Measurements from ENCODE around the gene GPNMB.

Gene GPNMB

GRCh38 chr7:23232966-23233365 lies 13.6 kb upstream of the GPNMB start:
- DNase-seq, result no peak

GRCh38 chr7:23234569-23235296 lies 11.8 kb upstream of the GPNMB start:
- DNase-seq, result no peak

GRCh38 chr7:23235813-23236221 lies 10.8 kb upstream of the GPNMB start:
- DNase-seq, result peak; percentile 50

- DNase-seq, result no peak
Observed at GRCh38 chr7:23237000-23237399, 9.6 kb upstream of the GPNMB start.

GRCh38 chr7:23238983-23239652 lies 7.5 kb upstream of the GPNMB start:
- DNase-seq, result no peak

GRCh38 chr7:23239698-23240097 lies 6.9 kb upstream of the GPNMB start:
- DNase-seq, result no peak

GRCh38 chr7:23242321-23242720 lies 4.3 kb upstream of the GPNMB start:
- DNase-seq, result no peak

GRCh38 chr7:23242935-23243334 lies 3.6 kb upstream of the GPNMB start:
- no peak for DNase-seq

- DNase-seq, result no peak
Observed at GRCh38 chr7:23247046-23247602, 549 bp downstream of the GPNMB start.

- DNase-seq, result no peak
Observed at GRCh38 chr7:23247603-23248335, 1.2 kb downstream of the GPNMB start.

GRCh38 chr7:23249486-23249885 lies 2.9 kb downstream of the GPNMB start:
- no peak for DNase-seq

- no peak for DNase-seq
Observed at GRCh38 chr7:23254051-23254681, 7.6 kb downstream of the GPNMB start.

- DNase-seq, result no peak
Observed at GRCh38 chr7:23256731-23257130, 10.2 kb downstream of the GPNMB start.

GRCh38 chr7:23260371-23260770 lies 13.8 kb downstream of the GPNMB start:
- DNase-seq, result no peak

GRCh38 chr7:23261843-23262452 lies 15.4 kb downstream of the GPNMB start:
- peak; percentile 51 for DNase-seq

- no peak for DNase-seq
Observed at GRCh38 chr7:23264916-23265458, 18.4 kb downstream of the GPNMB start.

- DNase-seq, result no peak
Observed at GRCh38 chr7:23266918-23267317, 20.3 kb downstream of the GPNMB start.

- no peak for DNase-seq
Observed at GRCh38 chr7:23267357-23267756, 20.8 kb downstream of the GPNMB start.

- DNase-seq, result no peak
Observed at GRCh38 chr7:23268167-23268566, 21.6 kb downstream of the GPNMB start.

GRCh38 chr7:23268746-23269145 lies 22.2 kb downstream of the GPNMB start:
- no peak for DNase-seq

- no peak for DNase-seq
Observed at GRCh38 chr7:23272275-23272674, 25.7 kb downstream of the GPNMB start.

GRCh38 chr7:23273141-23273599 lies 26.6 kb downstream of the GPNMB start:
- DNase-seq, result peak; percentile 100

All from NCI-H226 (cell line).